GM13977 (cell line): Measurements from ENCODE around the gene MRPS27.
"Not testable (repeated sequence)": the region's sequence is repeated elsewhere in the genome, so short reads cannot be mapped to it uniquely, and the experiment has no call there.

ENCODE experiments used
- DNase-seq: peaks from one replicate; pipeline ENCODE4 v3.0.0; 2012; ENCODE audit warnings: low spot score
- CTCF ChIP-seq: IDR thresholded peaks from 2 replicates; pipeline ENCODE4 v1.5.1; 2012; ENCODE audit warnings: mild to moderate bottlenecking, control low read depth; ENCODE audit not compliant: insufficient read depth; ENCODE audit errors: extremely low read depth, missing control alignments
- in situ Hi-C: fragments of 300-500 bp; cut with MboI; formaldehyde crosslinking; loops from one replicate; pipeline ENCODE4 v1.12.0; 2022; ENCODE audit warnings: low sequenced_read_pairs, low pct_unique_long_range_greater_than_20kb, mixed read lengths, inconsistent platforms; ENCODE audit not compliant: unreplicated experiment

The MRPS27 gene

GRCh38 chr5:72337159-72337558 lies 17.1 kb upstream of the MRPS27 start:
- in situ Hi-C loops: no loop called here
- no peak for DNase-seq
- no peak for TF ChIP-seq CTCF

GRCh38 chr5:72330712-72331111 lies 10.7 kb upstream of the MRPS27 start:
- no peak for TF ChIP-seq CTCF
- no peak for DNase-seq
- in situ Hi-C loops: no loop called here

GRCh38 chr5:72328172-72328571 lies 8.1 kb upstream of the MRPS27 start:
- DNase-seq: no peak
- in situ Hi-C loops: no loop called here
- no peak for TF ChIP-seq CTCF

GRCh38 chr5:72326306-72326649 lies 6.2 kb upstream of the MRPS27 start:
- DNase-seq: no peak
- in situ Hi-C loops: no loop called here
- TF ChIP-seq CTCF: no peak

GRCh38 chr5:72325566-72326305 lies 5.7 kb upstream of the MRPS27 start:
- in situ Hi-C loops: no loop called here
- no peak for DNase-seq
- TF ChIP-seq CTCF: no peak

- no peak for DNase-seq
- in situ Hi-C loops: loop anchor here (25.0 kb wide), 1 partner anchor 537 kb away; no protein-coding TSS in a partner anchor
- no peak for TF ChIP-seq CTCF
Observed at GRCh38 chr5:72324189-72324825, 4.3 kb upstream of the MRPS27 start.

GRCh38 chr5:72319435-72319975 lies 535 bp downstream of the MRPS27 start:
- DNase-seq: not testable (repeated sequence)
- in situ Hi-C loops: loop anchor here (25.0 kb wide), 1 partner anchor 532 kb away; no protein-coding TSS in a partner anchor
